Activated CD4-positive, CD25-positive, alpha-beta regulatory T cell (primary cell): ENCODE results near the gene CAPN10.

Experiments
- DNase-seq, 4 experiments: peaks; one replicate each; lab custom pipeline; 2025; lab: John Stamatoyannopoulos, UW

The CAPN10 gene

DNA sequence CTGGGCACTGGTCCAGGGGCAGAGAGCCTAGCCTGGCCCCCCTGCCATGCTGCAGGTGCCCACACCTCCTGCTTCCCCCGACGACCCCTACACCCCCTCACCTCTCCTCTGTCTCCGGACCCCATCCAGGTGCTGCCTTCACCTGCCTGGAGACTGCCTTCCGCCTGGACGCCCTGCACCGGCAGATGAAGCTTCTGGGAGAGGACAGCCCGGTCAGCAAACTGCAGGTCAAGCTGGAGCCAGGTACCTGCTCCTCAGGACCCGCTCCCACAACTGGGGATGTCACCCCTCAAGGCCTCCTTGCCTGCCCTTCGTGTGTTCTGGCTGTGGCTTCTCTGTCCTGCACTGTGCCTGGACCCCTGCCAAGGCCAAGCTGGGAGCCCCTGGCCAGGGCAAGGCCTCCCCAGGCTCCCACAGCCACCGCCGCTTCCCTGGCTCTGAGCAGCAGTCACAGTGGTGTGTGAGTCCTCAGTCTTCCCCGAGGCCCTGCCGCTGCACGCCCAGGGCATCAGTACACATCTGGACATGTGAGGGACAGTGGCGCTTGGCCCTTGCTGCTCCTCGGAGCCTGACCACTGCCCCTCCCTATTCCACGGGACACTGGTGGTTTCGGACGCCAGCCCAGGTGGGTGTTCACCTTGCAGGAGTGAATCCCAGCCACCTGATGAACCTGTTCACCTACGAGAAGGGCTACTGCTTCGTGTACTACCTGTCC lies 12.0 kb upstream of the CAPN10 start:
- DNase-seq = no peak

DNA sequence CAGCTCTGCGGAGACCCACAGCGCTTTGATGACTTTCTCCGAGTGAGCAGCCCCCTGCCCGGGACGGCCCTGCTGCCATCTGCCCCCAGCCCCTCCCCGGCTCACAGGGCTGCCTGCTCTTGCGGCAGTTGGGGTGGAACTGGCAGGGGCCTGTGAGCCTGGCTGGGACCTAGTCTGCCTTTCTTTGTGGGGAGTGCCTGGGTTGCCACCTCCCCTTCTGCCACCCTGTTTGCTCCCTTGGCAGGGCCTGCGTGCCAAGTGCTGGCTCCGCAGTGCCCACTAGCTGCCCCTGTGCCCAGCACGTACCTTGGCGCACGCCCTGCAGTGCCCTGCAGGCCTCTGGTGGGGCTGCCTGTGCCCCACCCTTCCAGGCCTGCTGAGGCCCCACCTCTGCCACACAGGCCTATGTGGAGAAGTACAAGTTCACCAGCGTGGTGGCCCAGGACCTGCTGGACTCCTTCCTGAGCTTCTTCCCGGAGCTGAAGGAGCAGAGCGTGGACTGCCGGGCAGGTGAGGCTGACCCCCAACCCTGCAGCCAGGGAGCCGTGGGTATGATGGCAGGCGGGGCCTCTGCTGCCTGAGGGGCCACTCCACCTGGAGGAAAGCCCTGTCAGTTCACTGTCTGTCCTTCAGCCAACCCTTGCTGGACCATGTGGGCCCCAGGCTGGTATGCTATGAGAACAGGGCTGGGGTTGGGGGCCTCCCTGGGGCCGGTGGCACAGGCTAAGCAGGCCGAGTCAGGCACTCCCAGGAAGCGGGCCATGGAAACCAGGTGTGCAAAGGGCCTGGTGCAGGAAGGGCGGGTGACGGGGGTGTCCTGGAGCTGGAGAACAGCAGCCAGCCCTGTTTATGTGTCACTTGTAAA lies 11.2 kb upstream of the CAPN10 start:
- DNase-seq = no peak

DNA sequence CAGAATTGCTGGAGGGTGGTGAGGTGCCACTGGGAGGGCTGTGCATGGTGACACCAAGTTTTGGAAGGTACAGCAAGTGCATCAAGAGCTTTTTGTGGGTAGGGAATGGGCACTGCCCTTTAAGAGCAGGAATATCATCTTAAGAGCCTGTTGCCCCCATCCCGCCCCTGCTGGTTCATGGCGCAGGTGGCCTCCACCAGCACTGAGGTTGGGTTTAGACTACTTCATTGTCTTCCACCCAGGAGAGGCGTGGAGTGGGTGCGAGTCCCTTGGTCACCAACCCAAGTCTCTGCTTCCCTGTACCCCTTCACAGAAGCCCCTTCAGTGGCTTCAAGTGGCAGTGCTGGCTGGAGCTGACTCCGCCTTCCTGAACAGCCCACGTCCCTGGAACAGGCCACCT lies 10.5 kb upstream of the CAPN10 start:
- no peak for DNase-seq

DNA sequence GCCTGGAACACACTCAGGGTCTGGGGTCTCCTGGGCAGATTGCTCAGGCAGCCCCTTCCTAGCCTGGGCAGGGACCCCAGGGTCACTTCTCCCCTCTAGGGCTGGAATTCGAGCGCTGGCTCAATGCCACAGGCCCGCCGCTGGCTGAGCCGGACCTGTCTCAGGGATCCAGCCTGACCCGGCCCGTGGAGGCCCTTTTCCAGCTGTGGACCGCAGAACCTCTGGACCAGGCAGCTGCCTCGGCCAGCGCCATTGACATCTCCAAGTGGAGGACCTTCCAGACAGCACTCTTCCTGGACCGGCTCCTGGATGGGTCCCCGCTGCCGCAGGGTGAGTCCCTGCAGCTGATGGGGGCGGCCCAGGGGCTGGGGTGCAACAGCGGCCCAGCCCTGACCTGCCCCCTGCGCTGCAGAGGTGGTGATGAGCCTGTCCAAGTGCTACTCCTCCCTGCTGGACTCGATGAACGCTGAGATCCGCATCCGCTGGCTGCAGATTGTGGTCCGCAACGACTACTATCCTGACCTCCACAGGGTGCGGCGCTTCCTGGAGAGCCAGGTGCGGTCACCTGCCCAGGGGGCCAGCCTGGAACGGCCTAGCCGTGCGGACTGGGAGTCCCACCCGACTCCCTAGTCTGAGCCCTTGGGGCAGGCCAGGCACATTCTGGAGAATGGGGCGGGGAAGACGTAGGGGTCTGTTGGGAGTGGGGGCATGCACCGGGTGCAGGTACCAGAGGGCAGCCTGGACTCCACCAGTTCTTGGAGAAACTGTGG lies 9.9 kb upstream of the CAPN10 start:
- no peak for DNase-seq

DNA sequence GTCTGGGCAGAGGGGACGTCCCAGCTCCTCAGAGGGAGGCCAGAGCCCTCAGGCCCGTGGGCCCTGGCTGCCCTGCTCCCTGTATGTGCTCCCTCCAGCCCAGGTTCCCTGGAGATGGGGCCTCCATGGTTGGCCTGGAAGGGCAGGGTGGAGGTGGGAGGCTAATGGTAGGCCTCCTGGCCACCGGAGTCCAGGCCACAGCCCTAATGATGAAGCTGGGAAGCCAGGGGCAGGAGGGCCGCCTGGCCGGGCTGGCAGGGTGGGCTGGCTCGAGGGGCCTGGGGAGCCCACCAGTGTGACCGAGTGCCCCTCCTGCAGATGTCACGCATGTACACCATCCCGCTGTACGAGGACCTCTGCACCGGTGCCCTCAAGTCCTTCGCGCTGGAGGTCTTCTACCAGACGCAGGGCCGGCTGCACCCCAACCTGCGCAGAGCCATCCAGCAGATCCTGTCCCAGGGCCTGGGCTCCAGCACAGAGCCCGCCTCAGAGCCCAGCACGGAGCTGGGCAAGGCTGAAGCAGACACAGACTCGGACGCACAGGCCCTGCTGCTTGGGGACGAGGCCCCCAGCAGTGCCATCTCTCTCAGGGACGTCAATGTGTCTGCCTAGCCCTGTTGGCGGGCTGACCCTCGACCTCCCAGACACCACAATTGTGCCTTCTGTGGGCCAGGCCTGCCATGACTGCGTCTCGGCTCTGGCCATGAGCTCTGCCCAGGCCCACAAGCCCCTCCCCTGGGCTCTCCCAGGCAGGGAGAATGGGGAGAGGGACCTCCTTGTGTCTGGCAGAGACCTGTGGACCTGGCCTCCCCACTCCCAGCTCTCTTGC lies 9.0 kb upstream of the CAPN10 start:
- DNase-seq = no peak

DNA sequence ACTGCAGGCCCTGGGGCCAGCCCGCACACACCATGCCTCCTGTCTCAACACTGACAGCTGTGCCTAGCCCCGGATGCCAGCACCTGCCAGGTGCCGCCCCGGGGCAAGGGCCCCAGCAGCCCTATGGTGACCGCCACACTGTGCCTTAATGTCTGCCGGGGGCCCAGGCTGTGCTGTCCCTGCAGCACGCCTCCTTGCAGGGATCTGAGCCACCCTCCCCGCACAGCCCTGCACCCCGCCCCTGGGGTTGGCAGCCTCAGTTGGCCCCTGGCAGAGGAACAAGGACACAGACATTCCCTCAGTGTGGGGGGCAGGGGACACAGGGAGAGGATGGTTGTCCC lies 8.5 kb upstream of the CAPN10 start:
- no peak for DNase-seq

DNA sequence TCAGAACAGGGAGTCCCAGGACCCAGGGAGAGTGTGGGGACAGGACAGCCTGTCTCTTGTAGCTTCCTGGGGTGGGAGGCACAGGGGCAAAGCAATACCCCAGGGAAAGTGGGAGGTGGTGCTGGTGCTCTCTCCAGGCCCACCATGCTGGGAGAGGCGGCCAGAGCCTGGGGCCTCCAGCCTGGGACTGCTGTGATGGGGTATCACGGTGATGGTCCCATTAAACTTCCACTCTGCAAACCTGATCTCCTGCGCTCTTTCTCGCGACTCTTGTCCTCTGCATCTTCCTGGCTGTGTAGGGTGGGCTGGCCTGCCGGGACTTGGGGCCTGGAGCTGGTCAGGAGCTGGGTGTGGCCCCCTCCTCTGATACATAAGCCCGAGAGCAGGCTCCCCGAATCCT lies 8.0 kb upstream of the CAPN10 start:
- DNase-seq = no peak

DNA sequence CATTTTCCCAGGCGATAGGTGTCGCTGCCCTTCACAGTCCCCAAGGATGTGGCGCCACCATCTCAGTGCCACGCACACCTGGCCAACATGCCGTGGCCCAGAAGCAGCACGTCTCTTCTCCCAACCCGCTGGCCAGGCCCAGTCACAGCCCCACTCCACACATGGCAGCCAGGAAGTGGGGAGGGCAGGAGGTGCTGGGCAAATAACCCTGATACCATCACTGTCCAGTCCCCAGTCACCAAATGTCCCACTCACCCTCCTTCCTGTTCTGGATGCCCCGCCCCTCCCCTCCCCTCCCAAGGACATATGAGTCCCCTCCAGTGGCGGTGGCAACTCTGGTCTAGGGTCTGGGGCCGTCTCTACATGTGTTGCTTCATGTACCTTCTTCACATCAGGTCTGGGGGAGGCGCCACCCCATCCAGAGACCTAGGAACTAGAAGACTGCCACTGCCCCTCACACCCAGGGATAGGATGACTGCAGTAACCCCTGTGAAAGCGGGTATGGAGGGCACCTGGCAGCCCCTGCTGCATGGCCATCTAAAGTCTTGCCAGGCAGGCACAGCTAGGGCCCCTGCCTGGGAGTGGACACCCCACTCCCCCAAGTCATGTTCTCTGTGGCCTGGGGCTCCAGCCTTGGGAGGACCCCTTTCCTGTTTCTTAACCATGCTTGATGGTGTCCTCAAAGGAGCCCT lies 7.3 kb upstream of the CAPN10 start:
- no peak for DNase-seq

DNA sequence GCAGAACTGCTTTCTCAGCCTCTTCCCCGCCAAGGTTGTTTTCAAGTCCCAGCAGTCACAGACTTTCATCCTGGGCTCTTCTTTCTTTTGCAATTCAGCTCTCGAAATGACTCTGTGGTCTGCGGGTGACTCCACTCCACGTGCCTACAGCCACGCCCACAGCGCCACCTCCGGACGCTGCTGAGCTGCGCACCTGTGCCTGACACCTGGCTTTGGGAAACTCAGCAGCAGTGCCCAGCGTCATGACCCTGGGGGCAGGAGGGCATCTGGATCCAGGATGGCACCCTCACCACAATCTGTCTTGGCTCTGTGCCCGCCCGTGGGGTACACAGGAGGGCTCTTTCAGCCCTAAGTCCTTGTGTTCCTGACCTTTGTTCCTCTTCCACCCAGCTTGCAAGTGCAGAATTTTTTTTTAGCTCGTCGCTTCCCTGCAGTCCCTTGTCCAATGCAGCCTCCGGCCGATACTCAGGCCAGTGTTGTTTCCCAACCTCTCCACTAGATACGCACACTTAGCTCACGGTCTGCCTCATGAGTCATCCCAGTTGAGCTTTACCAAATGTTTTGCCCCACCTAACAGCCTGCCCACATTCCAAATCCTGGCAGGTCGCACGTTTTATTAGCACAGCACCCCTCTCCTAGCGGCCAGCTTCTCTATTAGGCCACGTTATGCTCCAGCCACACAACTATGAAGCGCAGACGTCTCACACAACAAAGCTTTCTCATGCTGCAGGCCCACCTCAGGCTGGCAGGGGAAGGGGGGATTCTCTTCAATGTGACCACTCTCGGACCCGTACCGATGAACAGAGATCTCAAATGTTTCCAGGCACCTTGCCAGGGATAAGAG lies 6.5 kb upstream of the CAPN10 start:
- DNase-seq = peak; percentile 36 to 64 (median 62)

DNA sequence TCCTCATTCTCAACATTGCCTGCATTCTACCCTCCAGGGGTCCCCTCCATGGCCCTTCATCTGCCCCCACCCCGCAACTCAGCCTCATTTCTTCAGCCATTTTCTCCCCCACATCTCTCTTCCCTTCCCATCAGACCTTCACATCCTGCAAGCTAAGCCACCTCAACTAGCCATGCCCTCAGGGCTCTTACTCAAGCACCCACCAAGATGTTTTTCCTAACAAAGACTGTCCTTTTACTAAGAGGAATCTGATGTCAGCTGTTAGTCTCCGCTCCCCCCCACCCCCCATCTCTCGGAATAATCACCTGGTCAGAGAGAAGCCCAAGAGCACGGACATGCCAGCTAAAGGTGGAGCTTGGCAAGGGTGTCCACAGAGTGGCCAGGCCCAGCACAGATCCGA lies 4.7 kb upstream of the CAPN10 start:
- no peak for DNase-seq

DNA sequence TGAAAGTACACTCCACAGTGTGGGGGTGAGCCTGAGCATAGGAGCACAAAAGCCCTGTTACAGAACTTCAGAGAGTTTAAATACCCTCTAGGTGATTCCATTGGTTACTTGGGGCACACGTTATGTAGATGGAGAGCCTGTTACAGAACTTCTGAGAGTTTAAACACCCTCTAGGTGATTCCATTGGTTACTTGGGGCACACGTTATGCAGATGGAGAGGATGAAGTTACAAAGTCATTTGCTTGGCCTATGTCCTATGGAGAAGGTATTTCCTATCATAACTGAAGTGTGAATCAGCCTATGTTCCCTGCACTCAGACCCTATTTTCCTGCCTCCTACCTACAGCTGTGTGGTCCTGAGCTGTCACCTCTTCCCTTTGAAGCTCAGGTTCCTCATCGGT lies 3.8 kb upstream of the CAPN10 start:
- DNase-seq = no peak

DNA sequence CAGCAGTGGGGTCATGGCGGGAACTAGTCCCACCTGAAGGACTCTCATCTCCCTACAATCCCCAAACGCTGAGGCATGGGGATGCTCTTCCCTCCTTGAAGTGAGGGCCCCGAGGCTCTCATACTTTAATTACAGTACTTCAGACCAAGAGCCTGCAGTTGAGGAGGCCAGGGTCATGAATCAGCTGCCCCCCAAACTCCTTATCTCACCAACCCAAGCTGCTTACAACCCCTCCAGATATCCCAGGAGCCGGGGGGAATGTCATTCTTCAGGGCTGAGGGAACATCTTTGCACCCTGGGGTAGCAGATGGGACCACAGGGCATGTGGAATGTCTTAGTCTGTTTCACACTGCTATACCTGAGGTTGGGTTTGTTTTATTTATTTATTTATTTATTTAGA lies 2.8 kb upstream of the CAPN10 start:
- DNase-seq = no peak

DNA sequence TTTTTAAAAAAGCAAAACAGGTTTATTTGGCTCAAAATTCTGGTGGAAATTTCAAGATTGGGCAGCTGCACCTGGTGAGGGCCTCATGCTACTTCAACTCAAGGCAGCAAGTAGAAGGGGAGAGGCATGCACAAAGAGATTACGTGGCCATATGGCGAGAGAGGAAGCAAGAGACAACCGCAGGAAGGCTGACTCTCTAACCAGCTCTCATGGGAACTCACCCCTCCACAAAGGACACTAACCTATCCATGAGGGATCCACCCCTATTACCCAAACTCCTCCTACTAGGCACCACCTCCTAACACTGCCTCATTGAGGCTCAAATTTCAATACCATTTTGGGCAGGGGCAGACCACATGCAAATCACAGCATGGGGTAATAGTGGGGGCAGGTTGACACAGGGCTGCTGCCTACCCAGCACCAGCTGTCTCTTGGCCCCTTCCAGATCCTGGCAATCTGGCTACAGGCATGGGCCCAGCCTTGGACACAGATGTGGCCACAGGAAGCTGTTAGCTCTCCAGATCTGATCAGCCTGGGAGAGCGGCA lies 2.0 kb upstream of the CAPN10 start:
- no peak for DNase-seq

DNA sequence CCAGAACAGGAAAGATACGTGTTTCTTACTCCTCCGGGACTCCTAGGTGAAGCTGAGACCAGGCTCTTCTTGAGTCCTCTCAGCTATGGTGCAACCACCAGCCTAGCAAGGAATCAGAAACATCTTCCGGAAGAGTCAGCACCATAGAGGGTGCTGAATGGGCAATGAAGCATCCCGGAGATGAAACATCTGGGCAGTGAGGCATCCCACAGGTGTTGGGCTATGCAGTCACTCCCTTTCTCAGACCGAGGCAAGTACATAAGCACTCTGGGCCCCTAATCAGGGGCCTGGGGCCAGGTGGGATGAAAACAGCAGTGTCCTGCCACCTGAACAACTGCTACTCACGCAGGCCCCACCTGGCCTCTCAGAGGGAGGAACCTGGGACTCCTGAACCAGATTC lies 1.4 kb upstream of the CAPN10 start:
- DNase-seq = no peak

DNA sequence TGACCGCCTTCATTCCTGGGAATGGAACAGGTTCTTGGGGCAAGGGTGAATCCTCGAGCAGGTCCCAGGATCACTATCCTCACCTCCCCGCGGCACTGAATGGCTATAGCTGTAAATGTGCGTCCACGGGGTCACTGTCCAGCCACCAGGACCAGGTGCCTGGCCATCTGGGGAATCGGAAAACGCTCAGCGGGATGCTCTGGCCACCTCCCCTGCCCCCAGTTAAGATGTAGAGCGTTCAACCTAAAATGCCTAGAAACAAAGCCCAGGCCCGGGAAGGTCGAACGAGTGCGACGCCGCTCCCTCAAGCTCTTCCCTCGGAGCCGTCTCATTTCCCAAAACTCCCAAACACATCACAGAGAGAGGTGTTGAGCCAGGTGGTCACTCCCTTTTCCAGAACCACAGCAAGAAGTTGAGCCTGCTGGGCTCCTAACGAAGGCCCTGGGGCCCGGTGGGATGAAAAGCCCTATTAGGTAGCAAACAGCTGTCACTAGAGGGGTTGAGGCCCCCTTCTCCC lies 795 bp upstream of the CAPN10 start:
- no peak for DNase-seq

DNA sequence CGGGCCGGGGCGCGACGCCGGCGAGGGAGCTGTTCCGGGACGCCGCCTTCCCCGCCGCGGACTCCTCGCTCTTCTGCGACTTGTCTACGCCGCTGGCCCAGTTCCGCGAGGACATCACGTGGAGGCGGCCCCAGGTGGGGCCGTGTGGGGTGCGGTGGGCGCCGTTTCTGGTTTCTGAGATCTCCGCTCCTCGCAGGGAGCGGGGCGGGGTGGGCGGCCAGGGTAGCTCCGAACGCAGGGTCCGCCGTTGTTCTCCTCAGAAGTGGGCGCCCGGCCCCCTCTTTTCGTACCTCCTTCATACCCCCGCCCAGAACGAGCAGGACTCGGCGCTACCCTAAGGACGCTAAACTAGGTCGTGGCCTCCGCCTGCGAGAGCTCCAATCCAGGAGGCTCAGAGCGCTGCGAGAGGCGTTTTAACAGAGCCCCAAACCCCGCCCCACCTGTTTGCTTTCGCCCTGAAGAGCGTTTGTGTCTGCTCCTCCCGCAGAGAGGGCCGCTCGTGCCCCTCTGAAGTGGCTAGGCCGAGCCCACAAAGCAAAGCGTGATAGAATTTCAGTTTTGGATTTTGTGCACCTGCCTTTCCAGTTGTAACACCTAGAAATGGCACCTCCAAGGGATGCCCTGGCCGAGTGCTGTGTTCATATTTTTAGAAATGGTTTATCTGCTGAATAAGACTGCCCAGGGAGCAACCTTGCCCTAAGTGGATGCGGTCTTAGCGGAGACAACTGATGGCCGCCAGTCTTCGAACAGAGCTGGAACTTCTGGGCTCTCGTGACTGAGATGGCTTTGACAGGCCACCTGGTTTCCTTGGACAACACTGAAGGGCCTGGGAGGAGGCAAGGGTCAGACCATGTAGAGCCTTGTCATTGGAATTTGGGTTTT lies 626 bp downstream of the CAPN10 start:
- peak in 2 of 4 experiments; percentile 34 to 52 for DNase-seq

DNA sequence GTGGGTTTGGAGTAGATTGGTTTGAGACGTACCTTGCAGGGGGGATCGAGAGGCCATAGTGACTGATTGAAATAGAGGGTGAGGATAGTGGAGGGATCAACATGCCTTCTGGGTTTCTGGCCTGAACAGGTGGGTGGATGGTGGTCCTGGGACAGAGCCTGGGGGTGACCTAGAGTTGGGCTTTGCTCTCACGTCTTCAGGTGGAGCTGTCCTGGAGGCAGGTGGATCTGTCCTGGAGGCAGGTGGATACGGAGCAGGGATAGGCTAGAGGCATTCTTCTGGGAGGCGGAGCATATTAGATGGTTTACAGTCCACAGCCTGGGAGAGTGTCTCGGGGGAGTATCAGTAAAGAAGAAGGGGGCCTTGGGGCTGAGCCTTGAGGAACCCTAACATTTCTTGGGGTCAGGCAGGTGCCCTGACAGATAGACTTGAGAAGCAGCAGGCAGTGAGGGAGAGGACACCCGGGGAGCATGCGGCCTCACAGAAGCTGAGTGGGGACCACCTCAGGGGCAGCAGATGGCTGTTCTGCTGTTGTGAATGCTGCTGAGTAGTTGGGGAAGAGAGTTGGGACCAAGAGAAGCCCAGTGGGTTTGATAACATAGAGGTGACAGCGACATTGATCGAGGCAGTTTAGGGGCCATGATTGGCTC lies 1.6 kb downstream of the CAPN10 start:
- DNase-seq = no peak

DNA sequence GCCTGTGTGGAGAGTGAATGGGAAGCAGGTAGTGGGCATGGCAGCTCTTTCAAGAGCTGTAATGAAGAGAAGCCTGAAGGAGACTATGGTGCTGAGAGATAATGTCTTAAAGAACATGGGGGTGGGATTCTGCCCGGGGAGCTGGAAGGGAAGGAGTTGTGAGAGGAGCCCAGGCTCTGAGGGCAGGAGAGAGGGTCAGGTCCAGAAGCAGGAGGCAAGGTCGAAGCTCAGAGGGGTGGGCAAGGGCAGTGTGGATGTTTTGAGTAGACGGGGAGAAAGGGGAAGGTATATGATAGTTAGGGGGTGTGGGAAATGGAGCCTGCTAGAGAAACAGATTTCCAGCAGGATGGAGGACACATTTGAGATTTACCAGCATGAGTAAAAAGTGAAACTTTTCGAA lies 2.1 kb downstream of the CAPN10 start:
- DNase-seq = no peak
